HG03103 (cell line): ENCODE data around the gene SLC35F3.
"Not testable (repeated sequence)": the region's sequence is repeated elsewhere in the genome, so short reads cannot be mapped to it uniquely, and the experiment has no call there.

Source experiments
- ATAC-seq: cut with Tn5 transposase; IDR thresholded peaks from one replicate; pipeline ENCODE4 v1.9.1; 2021; ENCODE audit warnings: low read depth; ENCODE audit not compliant: unreplicated experiment

The SLC35F3 gene

DNA sequence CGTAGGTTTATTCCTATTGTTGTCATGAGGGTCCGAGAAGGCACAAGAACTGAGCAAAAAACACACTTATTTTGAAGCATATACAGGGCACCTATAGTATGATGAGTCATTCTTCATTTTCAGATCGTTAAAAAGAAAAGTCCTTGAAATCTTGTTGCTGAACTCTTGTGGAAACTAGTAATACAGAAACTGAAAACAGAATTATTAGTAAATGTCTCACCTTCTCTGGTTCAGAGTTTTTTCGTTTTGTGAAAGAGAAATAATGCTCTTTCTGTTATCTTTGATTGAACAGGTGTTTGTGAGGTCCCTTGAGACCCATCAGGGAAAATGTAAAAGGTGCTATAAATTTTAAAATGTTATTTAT lies 366.7 kb downstream of the SLC35F3 start:
- ATAC-seq, result peak; percentile 94

DNA sequence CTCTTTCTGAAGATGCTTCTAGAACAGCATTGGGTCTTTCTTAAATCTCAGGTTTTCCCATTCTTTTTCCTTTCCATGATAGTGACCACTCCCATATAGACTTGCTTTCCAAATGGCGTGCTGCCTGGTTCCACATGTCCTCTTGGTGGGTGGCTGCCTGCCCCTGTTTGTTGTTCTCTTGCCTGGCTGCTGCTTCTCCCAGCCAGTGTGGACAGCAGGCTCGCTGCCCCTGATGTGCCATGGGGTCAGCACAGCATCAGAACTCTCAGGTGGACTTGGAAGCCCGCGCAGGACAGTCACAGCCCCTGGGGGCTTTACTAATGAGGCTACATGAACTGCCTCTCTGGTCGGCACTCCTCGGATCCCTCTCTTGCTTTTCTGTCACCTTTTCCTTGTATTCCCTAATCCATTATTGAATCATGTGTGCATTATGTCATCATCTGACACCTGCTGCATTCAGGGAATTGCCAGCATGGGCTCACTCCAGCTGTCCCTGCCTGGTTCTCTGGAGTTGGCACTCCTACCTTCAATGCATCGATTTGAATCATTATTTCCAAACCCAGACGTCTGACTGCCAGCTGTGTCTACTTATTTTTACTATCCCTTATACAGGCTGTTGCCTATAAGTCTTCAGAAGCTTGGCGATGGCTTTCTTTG lies 368.3 kb downstream of the SLC35F3 start:
- no peak for ATAC-seq

DNA sequence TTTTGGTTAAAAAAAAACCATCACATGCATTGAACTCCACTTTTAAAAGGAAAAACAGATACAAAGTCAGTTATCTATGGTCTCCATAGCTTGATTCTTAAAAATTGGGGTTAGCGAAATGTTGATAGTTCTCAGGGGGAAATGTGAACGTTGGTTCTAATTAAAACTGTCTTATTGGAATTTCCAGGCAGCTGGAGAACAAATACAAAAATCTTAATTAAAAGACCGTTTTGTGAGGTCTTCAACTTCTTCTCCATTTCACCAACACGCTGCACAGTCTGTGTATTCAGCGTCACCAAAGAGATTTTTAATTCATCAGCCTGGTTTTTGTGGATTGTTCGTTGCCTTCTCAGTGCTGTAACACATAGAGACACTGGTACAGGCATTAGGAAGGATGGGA lies 369.5 kb downstream of the SLC35F3 start:
- ATAC-seq, result no peak

DNA sequence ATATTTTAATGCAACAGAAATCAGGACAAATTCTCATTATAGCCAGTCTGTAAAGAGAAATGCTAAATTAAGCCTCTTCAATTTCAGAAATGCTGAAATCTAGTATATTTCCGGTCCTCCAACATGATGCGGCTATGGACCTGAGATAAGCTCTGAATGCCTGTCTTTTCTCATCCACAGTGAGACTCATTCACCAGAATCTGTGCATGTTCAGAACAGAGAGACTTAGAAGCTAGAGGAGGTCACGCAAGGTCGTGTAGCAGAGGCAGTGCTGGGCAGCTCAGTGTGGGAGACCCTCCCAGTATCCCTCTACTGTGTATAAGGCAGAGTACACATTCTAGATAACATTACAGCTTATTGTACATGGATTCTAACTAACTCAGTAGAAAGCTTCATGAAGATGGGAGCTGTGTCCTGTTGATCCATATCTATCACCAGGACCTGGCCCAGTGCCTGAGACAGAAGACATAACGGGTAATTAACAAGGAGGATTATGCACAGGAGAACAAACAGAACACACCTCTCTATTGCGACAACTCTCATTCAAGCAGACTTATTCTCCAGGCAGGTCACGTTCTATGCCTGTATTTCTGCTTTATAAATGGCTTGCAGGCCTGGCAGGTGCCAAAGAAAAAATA lies 371.8 kb downstream of the SLC35F3 start:
- ATAC-seq, result no peak

DNA sequence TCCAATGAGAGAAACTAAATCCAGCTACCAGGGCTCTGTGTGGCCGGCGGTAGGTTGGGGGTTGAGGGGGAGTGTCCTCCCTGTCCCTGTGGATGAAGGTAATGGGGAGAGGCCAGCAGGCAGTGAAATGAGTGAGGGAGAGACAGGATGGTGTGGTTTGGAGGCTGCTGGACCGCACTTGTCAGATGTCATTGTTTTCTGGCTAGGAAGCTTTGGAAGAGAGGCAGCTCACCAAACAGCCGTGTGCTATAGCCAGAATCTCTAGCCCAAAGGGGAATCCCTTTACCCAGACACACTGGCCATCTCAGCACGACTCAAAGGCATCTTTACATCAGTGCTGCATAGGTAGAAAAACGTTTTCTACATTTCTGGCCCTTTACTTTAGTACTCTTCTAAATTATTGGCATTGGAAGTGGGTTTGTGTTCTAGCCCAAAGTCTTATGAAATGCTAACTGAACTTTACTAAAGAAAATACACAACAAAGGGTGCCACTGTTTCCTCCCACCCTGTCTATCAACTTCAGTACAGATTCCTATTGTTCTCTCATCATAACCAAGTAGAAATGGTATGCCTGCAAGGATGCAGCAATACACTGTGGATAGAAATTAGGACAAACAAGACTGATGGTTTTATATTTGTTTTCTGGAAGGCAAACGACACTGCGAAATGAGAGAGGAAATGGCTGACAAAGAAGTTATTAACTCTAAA lies 372.8 kb downstream of the SLC35F3 start:
- no peak for ATAC-seq

DNA sequence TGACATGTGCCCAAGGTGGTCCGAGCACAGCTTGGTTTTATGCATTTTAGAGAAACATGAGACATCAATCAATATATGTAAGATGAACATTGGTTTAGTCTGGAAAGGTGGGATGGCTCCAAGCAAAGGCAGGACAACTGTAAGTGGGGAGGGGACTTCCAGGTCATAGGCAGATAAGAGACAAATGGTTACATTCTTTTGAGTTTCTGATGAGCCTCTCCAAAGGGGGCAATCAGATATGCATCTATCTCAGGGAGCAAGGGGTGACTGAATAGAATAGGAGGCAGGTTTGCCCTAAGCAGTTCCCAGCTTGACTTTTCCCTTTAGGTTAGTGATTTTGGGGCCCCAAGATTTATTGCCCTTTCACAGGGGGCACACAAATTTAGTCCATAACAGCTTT lies 374.5 kb downstream of the SLC35F3 start:
- ATAC-seq, result no peak

DNA sequence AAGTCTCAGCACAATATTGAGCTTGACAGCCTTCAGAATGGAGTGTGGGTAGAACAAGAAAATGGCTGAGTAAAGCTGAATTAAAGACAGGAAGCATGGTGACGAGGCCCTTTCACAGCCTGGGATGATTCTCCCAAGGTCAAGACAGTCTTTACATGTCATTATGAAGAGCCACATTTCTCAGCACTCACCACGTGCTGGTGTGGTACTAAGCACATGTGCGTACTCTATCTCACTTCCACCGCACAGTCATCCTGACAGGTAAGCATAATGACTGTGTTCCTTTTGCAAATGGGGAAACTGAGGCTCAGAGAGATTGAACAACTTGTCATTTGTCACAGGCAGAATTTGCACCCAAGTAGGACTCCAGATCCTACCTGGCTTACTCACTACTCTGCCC lies 376.0 kb downstream of the SLC35F3 start:
- no peak for ATAC-seq

DNA sequence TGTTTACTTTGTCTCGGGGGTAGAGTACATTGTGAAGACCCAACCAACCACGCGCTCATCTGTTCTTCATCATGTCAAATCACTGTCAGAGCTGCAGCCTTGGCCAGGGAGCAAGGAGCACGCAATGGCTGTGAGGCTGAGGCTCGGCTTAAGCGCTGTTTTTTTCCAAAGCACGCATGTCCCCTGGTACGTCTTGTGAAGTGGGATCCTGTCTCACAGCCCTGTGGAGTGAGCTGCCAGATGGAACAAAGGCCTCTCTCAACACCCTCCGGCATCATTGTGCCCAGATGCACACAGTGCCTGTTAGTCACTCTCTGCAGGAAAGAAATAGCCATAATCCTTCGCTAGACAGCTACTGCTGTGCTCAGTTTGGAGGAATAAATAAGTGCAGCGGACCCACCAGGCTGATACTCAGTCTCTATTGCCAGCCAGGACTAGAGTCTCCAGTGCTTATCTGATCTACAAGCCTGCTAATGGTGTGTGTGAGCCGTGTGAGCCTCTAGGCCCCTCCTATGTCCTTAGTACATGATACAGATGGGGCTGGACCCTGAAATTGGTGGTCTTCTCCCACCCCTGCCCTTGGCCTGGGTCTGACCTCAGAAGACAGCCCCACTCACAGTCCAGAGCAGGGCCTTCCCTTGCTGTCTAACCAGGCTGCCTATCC lies 377.5 kb downstream of the SLC35F3 start:
- ATAC-seq, result no peak

DNA sequence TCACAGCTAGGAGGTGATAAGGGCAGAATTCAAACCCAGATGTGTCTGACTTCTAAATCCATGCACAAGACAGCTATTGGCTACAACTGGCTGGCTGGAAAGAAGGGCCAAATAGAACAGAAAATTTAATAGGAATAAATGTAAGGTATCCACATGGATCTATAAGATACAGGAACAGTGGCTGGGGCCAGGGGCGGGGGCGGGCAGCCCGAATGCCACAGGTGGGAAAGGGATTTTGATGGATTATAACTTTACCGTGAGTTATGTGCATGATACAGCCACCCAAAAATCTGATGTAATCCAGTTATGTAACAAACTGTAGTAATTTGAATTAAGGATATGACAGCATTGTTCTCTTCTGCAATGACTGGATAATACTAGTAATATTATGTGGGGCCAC lies 381.7 kb downstream of the SLC35F3 start:
- ATAC-seq, result no peak

DNA sequence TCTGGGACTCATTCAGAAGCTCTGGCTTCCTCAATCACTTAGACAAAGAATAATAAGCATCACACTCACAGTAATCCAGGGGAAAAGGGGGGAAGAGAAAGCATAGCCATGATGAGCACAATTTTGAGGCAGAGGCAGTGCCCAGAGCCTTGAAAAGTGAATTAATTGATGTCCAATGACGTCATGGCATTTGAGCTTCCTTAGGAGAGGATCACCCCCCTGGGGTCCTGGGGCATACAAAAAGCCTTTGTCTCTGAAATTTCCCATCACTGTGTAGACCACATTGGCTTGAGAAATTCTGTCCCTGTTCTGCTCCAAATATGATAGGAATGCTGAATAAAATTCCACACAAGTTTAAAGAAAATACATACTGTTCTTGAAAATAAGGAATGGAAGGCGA lies 384.5 kb downstream of the SLC35F3 start:
- ATAC-seq, result no peak

DNA sequence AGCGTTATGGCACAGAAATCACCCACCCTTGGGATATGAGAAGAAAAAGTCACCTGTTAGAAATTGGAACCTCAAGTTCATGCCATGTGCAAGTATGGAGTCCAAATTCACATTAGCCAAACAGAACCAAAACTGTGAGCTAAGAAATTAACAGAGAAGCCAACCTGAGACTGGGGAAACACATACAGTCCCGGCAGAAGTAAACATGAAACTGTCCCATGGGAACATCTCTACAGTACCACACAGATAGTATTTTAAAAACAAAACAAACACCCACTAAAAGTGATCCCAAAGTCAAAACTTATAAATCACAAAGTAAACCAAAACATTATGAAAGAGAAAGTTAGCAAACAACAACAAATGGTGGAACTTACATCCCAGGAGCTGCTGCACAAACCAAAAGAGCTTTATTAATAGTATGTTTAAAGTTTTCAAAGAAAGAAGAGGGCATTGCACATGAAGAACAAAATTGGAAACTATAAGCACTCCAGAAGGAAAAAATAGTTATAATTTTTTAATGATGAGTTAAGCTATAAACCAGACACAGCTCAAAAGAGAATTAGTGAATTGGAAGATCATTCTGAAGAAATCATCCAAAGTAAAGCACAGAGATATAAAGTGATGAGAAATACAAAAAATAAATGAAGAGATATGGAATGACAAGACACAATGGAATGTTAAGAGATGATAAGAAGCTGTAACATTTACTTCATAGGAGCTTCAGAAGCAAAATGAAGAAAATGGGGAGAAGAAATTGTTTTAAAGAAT lies 385.2 kb downstream of the SLC35F3 start:
- no peak for ATAC-seq

DNA sequence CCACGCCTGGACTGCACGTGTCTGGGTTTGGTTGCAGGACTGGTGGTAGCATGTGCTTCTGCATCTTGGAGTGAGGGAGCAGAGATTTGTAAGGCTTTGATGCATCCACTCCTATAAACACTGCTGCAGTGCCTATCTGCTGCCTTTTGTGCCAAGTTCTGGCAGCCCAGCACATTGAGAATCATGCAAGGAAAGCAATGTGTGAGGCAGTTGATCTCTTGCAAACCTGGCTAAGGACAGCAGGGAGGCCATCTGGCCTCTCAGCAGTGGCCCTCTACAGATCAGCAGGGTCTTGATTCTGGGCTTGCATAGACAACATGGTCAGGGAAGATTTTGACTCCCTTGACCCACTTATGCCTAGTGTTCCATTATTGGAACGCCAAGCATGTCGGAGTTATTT lies 387.5 kb downstream of the SLC35F3 start:
- no peak for ATAC-seq

DNA sequence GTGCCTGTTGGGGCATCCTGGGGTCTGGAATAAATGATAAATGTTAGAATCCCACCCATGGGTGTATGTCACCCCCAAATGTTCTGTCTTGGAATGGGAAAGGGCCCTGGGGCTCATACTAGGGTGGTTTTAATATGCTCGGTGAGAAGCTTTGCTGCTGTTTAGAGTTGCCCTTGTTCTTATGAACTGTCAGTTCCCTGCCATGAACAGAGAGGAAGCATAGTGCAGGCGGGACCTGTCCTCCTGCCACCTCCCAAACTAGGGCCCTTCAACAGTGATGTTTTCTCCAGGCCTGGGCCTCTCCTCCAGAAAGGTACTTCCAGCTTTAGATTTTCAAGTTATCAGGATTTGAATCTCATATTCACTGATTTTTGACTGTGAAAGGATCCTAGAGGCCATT lies 388.1 kb downstream of the SLC35F3 start:
- no peak for ATAC-seq

DNA sequence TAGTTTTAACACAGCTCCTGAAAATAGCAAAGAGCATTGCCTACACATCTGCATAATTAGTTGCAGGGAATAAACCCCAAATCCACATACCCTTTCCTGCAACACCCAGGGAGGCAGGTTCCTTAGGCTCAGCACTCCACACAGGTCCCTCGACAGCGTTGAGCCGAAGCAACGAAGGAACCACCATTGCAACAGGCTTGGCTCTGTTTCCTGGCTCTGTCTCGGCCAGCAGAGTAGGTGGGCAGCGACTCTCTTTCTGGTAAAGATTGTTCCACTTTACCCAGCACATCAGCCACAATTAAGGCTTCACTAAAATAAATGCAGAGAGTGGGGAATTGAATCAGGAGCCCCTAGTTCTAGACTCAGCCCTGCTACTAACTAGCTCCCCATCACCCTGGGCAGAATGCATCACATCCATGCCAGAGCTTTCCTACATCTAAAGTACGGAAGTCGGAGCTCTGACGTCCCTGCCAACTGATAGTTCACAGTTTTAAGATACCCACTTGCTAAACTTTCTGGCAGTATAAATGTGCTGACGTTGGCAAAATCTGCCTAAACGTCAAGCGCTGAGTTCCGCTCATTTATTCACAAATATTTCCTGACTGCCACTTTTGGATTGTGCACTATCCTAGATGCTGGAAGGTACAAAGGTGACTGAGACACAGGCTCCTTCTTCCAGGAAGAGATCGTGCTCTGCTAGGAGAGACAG lies 389.8 kb downstream of the SLC35F3 start:
- no peak for ATAC-seq

DNA sequence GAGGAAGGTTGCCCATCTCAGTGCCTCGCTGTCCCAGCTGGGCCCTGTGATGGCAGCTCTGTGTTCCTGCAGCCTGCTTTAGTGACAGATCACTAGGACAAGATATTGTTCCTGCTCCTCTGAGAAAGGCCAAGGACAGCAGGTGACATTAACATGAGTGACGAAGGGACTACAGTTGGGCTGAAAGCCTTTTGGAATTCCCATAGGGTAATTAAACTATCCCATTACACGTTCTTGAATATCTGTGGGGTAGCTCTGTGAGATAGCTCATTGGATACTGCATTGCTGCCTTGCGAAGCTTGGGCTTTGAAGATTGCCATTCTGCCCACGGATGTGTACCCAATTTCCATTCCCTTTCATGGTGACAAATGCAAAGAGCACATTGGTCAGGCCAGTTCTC lies 390.6 kb downstream of the SLC35F3 start:
- no peak for ATAC-seq

DNA sequence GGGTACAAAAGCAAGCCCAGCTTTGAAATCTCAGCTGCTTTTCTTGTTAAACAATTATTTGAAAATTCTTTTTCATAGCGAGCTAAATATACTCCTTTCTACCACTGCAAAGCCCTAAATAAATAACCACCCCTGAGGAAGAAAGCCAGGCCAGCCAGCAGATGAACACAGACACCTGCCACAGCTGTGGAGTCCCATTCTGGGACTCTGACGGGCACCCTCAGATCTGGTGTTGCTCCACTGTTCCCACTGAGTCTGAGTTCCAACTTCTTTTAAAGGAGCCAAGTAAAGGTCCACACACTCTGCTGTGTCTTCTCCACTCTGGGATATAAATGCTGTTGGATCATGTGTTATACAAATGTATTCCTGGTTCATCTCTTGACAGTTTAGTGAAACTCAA lies 391.1 kb downstream of the SLC35F3 start:
- ATAC-seq, result no peak

DNA sequence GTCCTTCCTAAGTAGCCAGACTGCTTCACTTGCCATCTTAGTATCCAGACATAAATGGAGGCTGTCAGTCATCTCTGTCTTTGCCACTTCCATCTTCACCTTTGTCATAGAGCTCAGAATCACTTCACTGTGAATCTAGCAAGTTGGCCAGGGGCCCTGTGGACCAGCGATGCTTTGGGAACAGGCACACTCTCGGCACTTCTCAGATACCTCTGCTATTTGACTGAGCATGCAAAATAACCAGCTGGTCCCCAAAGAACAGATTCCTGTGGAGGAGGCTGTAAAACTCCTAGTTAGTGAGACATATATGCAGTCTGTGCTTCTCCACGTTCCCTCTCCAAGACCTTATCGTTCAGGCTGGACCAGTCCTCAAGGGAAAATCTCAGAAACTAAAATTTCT lies 392.0 kb downstream of the SLC35F3 start:
- no peak for ATAC-seq

DNA sequence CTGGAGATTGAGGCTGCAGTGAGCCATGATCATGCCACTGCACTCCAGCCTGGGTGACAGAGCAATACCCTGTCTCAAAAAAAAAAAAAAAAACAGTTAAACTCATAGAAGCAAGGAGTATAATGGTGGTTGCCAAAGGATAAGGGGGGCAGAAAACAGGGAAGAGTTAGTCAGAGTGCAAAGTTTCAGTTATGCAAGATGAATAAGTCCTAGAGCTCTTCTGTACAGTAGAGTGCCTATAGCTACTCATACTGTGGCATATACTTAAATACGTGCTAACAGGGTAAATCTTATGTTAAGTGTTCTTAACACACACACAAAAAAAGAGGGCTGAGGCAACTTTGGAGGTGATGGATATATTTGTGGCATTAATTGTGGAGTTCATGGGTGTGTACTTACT lies 393.2 kb downstream of the SLC35F3 start:
- no peak for ATAC-seq

DNA sequence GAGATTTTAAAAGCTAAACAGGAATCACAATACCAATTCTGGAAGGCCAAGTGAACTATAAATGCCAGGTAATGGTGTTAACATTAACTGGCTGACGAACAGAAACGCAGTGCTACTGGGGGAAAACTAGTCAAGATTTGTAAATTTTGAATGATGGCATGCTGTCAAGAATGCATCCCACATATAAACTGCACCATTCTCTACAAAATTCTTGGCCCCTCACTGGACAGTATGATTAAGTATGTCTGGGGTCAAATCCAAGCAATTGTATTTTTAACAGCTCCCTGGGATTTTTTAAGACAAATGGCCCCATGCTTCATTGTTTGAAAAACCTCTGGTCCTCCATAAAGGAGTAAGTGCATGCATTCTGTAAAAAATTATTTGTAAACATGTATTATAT lies 395.6 kb downstream of the SLC35F3 start:
- no peak for ATAC-seq

DNA sequence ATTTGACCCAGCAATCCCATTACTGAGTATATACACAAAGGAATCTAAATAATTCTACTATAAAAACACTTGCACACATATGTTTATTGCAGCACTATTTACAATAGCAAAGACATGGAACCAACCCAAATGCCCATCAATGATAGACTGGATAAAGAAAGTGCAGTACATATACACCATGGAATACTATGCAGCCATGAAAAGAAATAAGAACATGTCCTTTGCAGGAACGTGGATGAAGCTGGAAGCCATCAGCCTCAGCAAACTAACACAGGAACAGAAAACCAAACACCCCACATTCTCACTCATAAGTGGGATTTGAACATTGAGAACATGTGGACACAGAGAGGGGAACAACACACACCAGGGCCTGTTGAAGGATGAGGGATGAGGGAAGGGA lies 397.2 kb downstream of the SLC35F3 start:
- ATAC-seq, result not testable (repeated sequence)
